ENCODE measurements around the gene LRGUK. TPM values are rescaled to one million over a fixed set of nuclear protein-coding genes. Genes with fewer than 3 reads are reported as not detected.

LRGUK gene
- total RNA-seq, 4 donors from 2014 or later: 0.10 TPM; not detected in 3

- in situ Hi-C loops (cut with MboI; ENCODE audit: low sequenced_read_pairs in 4 of 4) (no loop called here), intact Hi-C loops (cut with DNase I; ENCODE audit: low total_unique reads) (no loop called here)
- Histone ChIP-seq H3K27me3 (no peaks in the 10 kb centered on the region), H3K4me3 (no peak overlapping the region), H3K27ac (no peak overlapping the region), H3K9me3 (no peaks in the 10 kb centered on the region), H3K4me1 (no peaks in the 10 kb centered on the region), H3K36me3 (no peaks in the 10 kb centered on the region)
- DNase-seq (no peak), ATAC-seq (no peak)
- no peak for TF ChIP-seq POLR2A (IDR thresholded peaks at IDR 0.05)
- TF ChIP-seq CTCF (IDR thresholded peaks at IDR 0.05 in 4 of 5, conservative IDR thresholded peaks at IDR 0.05 in 1 of 5): no peak
Observed at GRCh38 chr7:134188311-134188710, 61.2 kb downstream of the LRGUK start.

GRCh38 chr7:134189559-134189958 lies 62.4 kb downstream of the LRGUK start:
- Histone ChIP-seq H3K9me3 (no peaks in the 10 kb centered on the region), H3K4me1 (no peaks in the 10 kb centered on the region), H3K4me3 (no peak overlapping the region), H3K27me3 (no peaks in the 10 kb centered on the region), H3K27ac (no peak overlapping the region), H3K36me3 (no peaks in the 10 kb centered on the region)
- intact Hi-C loops (cut with DNase I; ENCODE audit: low total_unique reads): no loop called here
- no peak for DNase-seq
- TF ChIP-seq CTCF (IDR thresholded peaks at IDR 0.05 in 4 of 5, conservative IDR thresholded peaks at IDR 0.05 in 1 of 5) (no peak), POLR2A (IDR thresholded peaks at IDR 0.05) (no peak)
- in situ Hi-C loops (cut with MboI; ENCODE audit: low sequenced_read_pairs in 4 of 4): no loop called here
- no peak for ATAC-seq

- Histone ChIP-seq H3K27me3 (no peaks in the 10 kb centered on the region), H3K9me3 (no peaks in the 10 kb centered on the region), H3K36me3 (no peaks in the 10 kb centered on the region), H3K4me3 (no peak overlapping the region), H3K27ac (no peak overlapping the region), H3K4me1 (no peaks in the 10 kb centered on the region)
- no peak for DNase-seq
- TF ChIP-seq POLR2A (IDR thresholded peaks at IDR 0.05) (no peak), CTCF (IDR thresholded peaks at IDR 0.05 in 4 of 5, conservative IDR thresholded peaks at IDR 0.05 in 1 of 5) (no peak)
- in situ Hi-C loops (cut with MboI; ENCODE audit: low sequenced_read_pairs in 4 of 4): no loop called here
- intact Hi-C loops (cut with DNase I; ENCODE audit: low total_unique reads): no loop called here
- no peak for ATAC-seq
Observed at GRCh38 chr7:134191876-134192275, 64.7 kb downstream of the LRGUK start.

GRCh38 chr7:134193240-134193639 lies 66.1 kb downstream of the LRGUK start:
- H3K27ac ChIP-seq: no peak overlapping the region
- no peak for DNase-seq
- H3K36me3 ChIP-seq: no peaks in the 10 kb centered on the region
- no peaks in the 10 kb centered on the region for H3K27me3 ChIP-seq
- no peak overlapping the region for H3K4me3 ChIP-seq
- in situ Hi-C loops (cut with MboI; ENCODE audit: low sequenced_read_pairs in 4 of 4): no loop called here
- intact Hi-C loops (cut with DNase I; ENCODE audit: low total_unique reads): no loop called here
- no peaks in the 10 kb centered on the region for H3K9me3 ChIP-seq
- ATAC-seq: no peak
- no peaks in the 10 kb centered on the region for H3K4me1 ChIP-seq
- no peak for TF ChIP-seq CTCF (IDR thresholded peaks at IDR 0.05 in 4 of 5, conservative IDR thresholded peaks at IDR 0.05 in 1 of 5)
- TF ChIP-seq POLR2A (IDR thresholded peaks at IDR 0.05): no peak

GRCh38 chr7:134195252-134195651 lies 68.1 kb downstream of the LRGUK start:
- TF ChIP-seq CTCF (IDR thresholded peaks at IDR 0.05 in 4 of 5, conservative IDR thresholded peaks at IDR 0.05 in 1 of 5) (no peak), POLR2A (IDR thresholded peaks at IDR 0.05) (no peak)
- in situ Hi-C loops (cut with MboI; ENCODE audit: low sequenced_read_pairs in 4 of 4): no loop called here
- H3K9me3 ChIP-seq: no peaks in the 10 kb centered on the region
- H3K4me1 ChIP-seq: no peaks in the 10 kb centered on the region
- H3K27ac ChIP-seq: no peak overlapping the region
- no peaks in the 10 kb centered on the region for H3K27me3 ChIP-seq
- H3K36me3 ChIP-seq: no peaks in the 10 kb centered on the region
- DNase-seq (no peak), ATAC-seq (no peak)
- intact Hi-C loops (cut with DNase I; ENCODE audit: low total_unique reads): no loop called here
- no peak overlapping the region for H3K4me3 ChIP-seq
